Esophagus squamous epithelium (tissue), 4 donors: ENCODE results near the gene ST8SIA2.

Experiments
- CTCF ChIP-seq, 6 experiments: fragments of 450-650 bp in 4 of 6; fragments of 200-600 bp in 2 of 6; sonication (generic) in 2 of 6; IDR thresholded peaks; one replicate each; pipeline ENCODE4 v1.5.1; 2016 to 2019; ENCODE audit warnings: antibody characterized with exemption in 6 of 6, mild to moderate bottlenecking in 4 of 6, moderate library complexity in 4 of 6
- POLR2A ChIP-seq, 4 donors: fragments of 450-650 bp; IDR thresholded peaks; one replicate each; pipeline ENCODE4 v1.6.1; 2017; ENCODE audit warnings: antibody characterized with exemption in 4 of 4, mild to moderate bottlenecking in 4 of 4, moderate library complexity in 3 of 4

- TF ChIP-seq CTCF (IDR thresholded peaks at IDR 0.05) (no peak), POLR2A (IDR thresholded peaks at IDR 0.05) (no peak)
These were observed 1.2 kb upstream of the ST8SIA2 start for GRCh38 chr15:92392462-92392861.
